ENCODE data around the gene ELAVL3.
A peak's percentile ranks its signal among the peaks of the same experiment; 100 is the strongest.

Gene ELAVL3

GRCh38 chr19:11499890-11500420 lies 19.1 kb upstream of the ELAVL3 start:
- no peak for DNase-seq (ENCODE audit: low read depth)
- H3K4me3 ChIP-seq (ENCODE audit: control insufficient read depth, low read depth, low read length): no peak overlapping the region
- no peak for TF ChIP-seq CTCF (IDR thresholded peaks at IDR 0.05; ENCODE audit: control insufficient read depth, insufficient read depth, low read depth, low read length, missing control alignments)

GRCh38 chr19:11499220-11499726 lies 18.4 kb upstream of the ELAVL3 start:
- H3K4me3 ChIP-seq (ENCODE audit: control insufficient read depth, low read depth, low read length): no peak overlapping the region
- TF ChIP-seq CTCF (IDR thresholded peaks at IDR 0.05; ENCODE audit: control insufficient read depth, insufficient read depth, low read depth, low read length, missing control alignments): no peak
- DNase-seq (ENCODE audit: low read depth): no peak

- no peak overlapping the region for H3K4me3 ChIP-seq (ENCODE audit: control insufficient read depth, low read depth, low read length)
- peak; percentile 55 for DNase-seq (ENCODE audit: low read depth)
- peak; percentile 88 for TF ChIP-seq CTCF (IDR thresholded peaks at IDR 0.05; ENCODE audit: control insufficient read depth, insufficient read depth, low read depth, low read length, missing control alignments)
Measured at GRCh38 chr19:11496391-11497163, 15.7 kb upstream of the ELAVL3 start.

- H3K4me3 ChIP-seq (ENCODE audit: control insufficient read depth, low read depth, low read length): no peak overlapping the region
- no peak for DNase-seq (ENCODE audit: low read depth)
- TF ChIP-seq CTCF (IDR thresholded peaks at IDR 0.05; ENCODE audit: control insufficient read depth, insufficient read depth, low read depth, low read length, missing control alignments): no peak
Measured at GRCh38 chr19:11495885-11496284, 15.0 kb upstream of the ELAVL3 start.

- no peak for DNase-seq (ENCODE audit: low read depth)
- no peak for TF ChIP-seq CTCF (IDR thresholded peaks at IDR 0.05; ENCODE audit: control insufficient read depth, insufficient read depth, low read depth, low read length, missing control alignments)
- H3K4me3 ChIP-seq (ENCODE audit: control insufficient read depth, low read depth, low read length): no peak overlapping the region
Measured at GRCh38 chr19:11495481-11495880, 14.6 kb upstream of the ELAVL3 start.

GRCh38 chr19:11494634-11495285 lies 13.9 kb upstream of the ELAVL3 start:
- no peak for DNase-seq (ENCODE audit: low read depth)
- no peak overlapping the region for H3K4me3 ChIP-seq (ENCODE audit: control insufficient read depth, low read depth, low read length)
- TF ChIP-seq CTCF (IDR thresholded peaks at IDR 0.05; ENCODE audit: control insufficient read depth, insufficient read depth, low read depth, low read length, missing control alignments): no peak

Data from AG09309 (cell line).